Cortex of kidney (tissue), 1 donor: Measurements from ENCODE around the gene PPP1R3G.

Experiments
- DNase-seq: peaks from one replicate; lab custom pipeline; 2025; lab: John Stamatoyannopoulos, UW

PPP1R3G gene

GRCh38 chr6:5072440-5072839, 12.7 kb upstream of the PPP1R3G start:
- DNase-seq = no peak

DNA sequence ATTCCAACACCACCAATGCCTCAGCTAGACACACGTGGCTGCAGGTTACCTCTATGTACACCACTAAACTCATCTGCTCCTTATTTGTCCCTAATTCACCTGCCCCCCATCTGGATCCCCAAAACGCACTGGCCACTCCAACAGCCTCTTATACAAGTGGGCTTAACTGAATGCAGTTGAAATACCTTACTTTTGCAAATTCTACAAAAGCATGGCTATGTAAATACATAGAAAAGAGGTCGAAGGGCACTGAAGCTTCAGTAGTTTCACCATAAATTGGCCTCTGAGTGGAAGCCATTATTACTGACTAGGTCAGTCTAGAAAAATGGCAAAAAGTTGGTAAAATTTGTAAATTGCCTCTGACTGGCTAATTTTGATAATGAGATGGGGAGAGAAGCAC, 11.1 kb upstream of the PPP1R3G start:
- DNase-seq = no peak

GRCh38 chr6:5076931-5077330, 8.2 kb upstream of the PPP1R3G start:
- DNase-seq = no peak

DNA sequence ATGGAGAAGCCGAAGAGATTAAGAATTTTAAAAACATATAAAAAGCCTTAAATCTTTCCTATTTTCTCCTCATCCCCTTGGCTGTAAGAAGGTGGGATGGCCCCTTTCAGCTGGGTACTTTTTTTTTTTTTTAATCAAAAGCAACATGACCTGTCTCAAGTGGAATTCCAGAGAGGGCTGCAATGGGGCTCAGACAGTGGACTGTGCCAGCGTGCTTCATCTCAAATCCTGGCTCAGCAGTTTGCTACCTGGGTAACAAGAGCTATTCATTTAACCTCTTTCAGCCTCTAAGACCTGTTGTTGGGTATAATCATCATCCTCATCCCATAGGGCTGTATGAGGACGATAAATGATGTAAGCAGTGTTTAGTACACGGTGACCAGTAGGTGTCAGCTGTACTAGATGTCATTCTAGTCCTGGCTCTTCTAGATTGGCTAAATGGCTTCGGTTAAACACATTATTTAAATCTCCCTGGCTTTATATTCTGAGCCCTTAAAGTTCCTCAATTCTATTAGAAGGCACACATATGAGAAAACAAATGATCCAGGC, 6.9 kb upstream of the PPP1R3G start:
- no peak for DNase-seq

- no peak for DNase-seq
Observed at GRCh38 chr6:5079692-5080091, 5.4 kb upstream of the PPP1R3G start.

DNA sequence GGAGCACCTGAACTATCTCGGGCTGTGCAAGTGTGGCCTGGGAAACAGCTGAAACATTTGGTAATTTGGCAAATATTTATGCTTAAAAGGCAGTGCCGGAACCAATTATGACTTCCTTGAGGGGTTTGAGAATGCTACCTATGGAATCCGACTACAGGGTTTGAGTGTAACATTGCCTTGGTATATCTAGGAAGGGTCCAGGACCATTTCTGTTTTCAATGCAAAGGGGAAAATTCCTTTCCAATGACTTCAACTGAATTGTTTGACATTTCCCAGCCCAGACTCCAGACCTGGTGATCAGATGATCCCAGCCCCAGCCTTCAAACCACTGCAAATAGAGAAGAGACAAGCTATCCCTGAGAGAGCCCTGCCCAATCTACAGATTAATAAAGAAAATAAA, 4.6 kb upstream of the PPP1R3G start:
- DNase-seq = no peak

GRCh38 chr6:5081182-5081581, 4.0 kb upstream of the PPP1R3G start:
- no peak for DNase-seq

DNA sequence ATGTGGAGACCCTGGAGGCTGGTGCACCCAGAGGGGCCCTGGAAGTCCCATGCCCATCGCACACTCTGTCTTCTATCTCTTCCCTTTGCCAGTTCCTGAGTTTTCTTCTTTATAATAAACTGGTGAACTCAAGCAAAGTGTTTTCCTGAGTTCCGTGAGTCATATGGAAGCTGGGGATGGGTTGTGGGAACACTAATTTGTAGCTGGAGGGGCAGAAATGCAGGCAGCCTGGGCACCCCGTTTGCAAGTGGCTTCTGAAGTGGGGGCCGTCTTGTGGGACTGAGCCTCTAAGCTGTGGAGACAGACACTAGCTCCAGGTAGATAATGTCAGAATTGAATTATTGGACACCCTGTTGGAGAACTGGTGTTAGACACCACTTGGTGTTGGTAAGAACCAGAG, 3.2 kb upstream of the PPP1R3G start:
- DNase-seq = no peak

GRCh38 chr6:5082487-5083306, 2.4 kb upstream of the PPP1R3G start:
- no peak for DNase-seq

DNA sequence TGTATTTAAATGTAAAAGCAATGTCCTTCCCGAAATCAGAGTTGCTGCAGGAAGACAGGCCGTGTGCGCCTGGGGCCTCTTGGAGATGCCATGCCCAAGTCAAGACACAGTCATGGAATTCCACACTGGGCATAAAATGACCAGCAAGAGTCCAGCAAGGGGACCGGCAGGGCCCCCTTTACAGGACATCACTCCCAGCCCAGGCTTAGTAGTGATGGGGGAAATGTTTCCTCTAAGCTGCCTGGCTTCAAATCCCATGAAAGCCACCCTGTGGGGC, 1.9 kb upstream of the PPP1R3G start:
- DNase-seq = no peak

DNA sequence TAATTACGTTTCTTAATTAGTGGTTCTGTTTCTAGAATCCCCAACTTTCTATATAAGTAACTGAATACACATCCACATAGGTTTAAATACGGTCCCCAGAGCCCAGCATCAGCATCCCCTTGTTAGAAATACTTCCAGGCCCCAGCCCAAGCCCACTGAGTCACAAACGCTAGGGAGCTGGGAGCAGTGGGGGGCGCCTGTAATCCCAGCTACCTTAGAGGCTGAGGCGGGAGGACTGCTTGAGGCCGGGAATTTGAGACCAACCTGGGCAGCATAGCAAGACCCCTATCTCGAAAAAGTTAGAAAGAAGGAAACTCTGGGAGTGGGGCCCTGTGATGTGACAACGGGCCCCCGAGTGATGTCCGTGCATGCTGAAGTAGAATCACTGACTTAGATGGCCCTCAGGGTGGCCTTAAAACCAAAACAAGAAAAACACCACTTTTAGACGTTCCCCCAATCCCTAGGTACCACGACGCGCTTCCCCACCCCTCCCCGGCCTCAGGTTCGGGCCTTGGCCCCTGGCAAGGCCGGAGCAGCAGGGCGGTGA, 1.3 kb upstream of the PPP1R3G start:
- DNase-seq = no peak

DNA sequence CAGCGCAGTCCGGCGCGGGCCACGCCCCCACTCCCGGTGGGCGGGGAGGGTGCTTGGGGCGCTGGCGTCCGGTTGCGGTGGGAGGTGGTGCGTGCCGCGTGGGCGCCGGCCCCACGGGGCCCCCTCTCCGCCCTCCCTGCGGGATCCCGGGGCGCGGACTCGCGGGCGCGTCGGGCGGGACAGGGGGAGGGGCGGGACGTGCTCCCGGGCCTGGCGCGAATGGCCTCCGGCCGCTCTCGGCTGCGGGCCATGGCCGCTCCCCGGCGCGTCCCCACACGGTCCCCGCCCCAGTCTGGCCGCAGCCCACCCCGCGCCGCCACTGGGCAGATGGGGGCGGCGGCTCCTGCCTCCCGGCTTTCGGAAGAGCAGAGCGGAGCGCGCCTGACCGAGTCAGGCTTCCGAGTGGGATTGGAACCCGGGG, 771 bp upstream of the PPP1R3G start:
- DNase-seq = no peak

GRCh38 chr6:5085648-5086293, 630 bp downstream of the PPP1R3G start:
- no peak for DNase-seq

DNA sequence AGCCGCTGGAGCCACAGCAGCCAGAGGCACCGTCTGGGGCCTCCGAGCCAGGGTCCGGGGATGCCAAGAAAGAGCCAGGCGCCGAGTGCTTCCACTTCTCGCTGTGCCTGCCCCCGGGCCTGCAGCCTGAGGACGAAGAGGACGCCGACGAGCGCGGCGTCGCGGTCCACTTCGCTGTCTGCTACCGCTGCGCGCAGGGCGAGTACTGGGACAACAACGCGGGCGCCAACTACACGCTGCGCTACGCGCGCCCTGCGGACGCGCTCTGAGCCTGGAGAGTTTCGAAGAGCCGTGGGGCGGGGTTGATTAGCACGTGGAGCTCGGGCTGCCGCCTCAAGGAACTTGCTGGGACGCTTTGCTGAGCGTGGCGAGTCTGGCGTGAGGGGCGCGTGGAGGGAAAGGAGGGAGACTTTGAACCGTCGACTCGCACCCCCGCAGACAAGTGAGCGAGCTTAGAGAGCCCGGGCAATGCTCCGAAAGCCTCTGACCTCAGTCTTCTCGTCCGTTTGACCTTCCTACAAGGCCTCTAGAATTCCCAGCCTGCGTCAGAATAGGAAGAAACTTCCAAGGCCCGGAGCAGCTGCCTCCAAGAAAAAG, 1.3 kb downstream of the PPP1R3G start:
- no peak for DNase-seq

DNA sequence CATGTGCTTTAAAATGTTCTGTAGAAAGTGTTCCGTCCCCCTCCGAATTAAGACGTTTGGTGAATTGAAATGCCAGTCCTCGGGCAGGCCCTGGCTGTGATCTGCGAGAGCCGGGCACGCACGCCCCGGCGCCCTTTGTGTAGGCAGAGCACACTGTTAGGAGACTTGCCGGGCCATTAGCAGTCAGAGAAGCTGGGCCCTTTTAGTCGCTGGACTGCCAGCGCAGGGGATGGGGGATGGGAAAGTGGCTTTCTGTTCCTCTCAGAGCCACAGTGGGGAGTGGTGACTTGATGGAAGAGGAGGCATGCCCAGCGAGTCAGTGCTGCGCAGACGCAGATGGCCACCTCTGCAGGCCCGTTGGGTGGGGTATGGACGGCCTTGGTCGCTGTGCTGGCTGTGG, 2.2 kb downstream of the PPP1R3G start:
- no peak for DNase-seq

DNA sequence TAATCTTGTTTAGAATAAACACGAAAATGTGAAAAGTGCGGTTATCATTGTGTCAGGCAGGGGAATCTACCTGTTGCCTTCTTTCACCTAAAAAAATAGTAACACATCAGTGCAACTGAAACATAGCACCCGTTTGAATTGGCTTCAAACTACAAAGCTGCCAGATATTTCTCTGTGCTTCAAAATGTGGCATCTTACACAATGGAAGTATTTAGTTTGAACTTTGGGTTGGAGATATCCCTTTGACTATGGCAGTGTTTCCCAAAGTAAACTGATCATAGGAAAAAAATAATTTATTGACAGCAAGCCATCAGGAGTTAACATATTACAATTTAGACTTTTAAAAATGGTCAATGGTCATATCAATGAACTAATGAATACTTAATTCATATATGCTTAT, 3.6 kb downstream of the PPP1R3G start:
- DNase-seq = no peak

DNA sequence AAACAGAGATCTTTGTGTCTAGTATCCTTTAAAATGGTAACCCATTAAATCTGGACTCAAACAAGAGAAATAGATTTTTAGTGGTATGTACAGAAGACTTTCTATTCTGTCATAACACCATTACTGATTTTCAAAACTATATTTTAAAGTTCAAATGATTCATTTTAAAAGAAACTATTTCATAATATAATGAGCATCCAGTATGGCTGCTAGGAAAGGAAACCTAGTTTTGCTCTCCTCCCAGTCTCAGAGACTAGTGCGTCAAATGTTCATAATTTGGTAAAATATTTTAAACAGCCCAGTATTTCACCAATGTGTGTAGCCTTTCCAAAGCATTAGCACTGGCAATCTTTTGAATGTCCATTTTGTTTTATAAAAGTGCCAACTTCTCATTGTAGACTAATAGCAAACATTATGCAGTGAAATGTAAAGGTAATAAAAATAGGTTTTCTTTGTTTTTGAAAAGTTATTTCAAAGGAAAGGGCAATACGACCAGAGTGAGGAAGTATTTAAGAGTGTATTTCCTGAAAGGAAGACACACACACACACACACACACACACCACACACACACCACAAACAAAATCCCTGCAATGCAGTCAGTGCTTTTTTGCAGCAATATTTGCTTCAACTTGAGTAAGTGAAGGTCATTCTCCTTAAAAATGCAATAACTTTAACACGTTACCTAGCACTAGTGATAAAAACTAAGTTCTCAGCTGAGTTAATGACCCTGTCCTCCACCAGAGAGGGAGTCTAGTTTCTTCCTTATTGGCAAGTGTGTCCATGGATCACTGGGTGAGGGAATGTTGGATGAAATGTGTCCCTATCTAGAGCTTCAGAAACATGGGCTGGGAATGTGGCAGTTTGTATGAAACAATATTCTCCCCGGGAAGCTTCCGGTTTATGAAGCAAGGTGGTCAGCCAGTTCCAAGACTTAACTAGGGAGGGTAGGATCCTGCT, 4.6 kb downstream of the PPP1R3G start:
- DNase-seq = no peak

DNA sequence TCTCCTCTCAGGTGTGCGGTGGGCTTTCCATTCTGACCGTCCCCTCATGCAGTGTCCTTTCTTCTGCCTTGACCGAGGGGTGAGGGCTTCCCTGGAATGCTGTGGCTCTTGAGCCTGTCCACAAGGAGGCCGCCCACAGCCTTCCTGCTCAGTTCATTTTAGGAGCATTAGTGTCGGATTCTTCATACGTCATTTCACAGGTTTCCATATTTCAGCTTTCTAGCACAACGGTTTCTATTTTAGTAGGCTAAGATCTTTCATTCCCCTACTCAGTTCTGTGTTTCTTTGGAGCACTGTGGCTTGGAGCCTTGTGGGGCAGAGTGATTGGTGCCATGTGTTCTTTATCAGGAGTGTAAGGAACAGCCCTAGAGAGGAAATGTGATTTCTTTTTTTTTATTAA, 5.5 kb downstream of the PPP1R3G start:
- DNase-seq = no peak

DNA sequence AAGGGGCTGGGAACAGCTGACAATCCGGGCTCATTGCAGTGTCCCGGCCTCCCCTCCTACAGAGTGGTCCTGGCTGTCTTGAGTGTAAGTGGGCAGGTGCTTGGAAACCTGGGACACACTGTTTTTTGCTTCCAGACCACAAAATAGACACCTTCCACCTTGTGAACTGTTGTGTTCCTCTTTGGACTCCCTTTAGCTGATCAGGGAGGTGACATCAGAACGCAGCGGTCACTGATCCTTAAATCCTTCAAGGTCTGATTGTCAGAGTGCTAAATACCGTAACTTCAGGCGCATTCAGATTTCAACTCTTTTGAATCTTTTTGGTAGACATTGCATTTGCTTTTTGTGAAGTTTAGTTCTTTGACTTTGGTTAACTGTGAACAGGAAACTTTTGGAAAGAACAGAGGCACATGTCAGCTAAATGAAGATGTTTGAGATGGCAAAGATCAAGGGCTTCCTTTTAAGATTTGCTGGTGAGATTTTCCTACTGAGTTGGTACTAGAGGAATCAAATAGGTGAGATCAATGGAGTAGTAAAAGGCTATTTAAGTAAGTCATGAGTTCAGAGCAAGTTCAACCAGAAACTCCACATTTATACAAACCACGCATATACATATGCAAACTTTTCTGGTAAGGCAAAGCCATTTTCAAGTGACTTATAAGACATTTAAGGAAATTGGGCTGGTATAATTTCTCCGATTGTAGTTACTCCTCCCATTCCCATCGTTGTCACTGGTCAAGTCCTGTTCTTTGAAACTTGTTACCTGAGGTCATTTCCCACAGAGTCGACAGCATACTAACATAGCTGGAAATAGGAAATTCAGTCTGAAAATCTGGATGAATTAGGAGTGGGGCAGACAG, 6.3 kb downstream of the PPP1R3G start:
- DNase-seq = no peak

GRCh38 chr6:5093231-5094015, 8.3 kb downstream of the PPP1R3G start:
- no peak for DNase-seq
